ENCODE measurements around the gene SEMA3D.

SEMA3D gene

GRCh38 chr7:85075864-85076263 is 111.0 kb downstream of the SEMA3D start:
- TF ChIP-seq SUZ12 (IDR thresholded peaks at IDR 0.05; ENCODE audit: extremely low read depth, insufficient read depth, insufficient read length) (no peak), ZNF274 (IDR thresholded peaks at IDR 0.05; ENCODE audit: low read depth, low read length) (no peak), YY1 (IDR thresholded peaks at IDR 0.05; ENCODE audit: insufficient read depth, insufficient read length) (no peak)
- Histone ChIP-seq H3K9me3 (ENCODE audit: insufficient read depth, low read length) (no peaks in the 10 kb centered on the region), H3K9ac (ENCODE audit: insufficient read length, low read depth) (no peak overlapping the region), H3K4me3 (ENCODE audit: insufficient read length, low read depth) (no peak overlapping the region), H3K4me1 (ENCODE audit: insufficient read depth, insufficient read length) (no peaks in the 10 kb centered on the region), H3K27me3 (ENCODE audit: insufficient read depth, insufficient read length) (no peaks in the 10 kb centered on the region), H3K36me3 (ENCODE audit: insufficient read depth, insufficient read length, low read length) (no peaks in the 10 kb centered on the region)
- no peak for DNase-seq (ENCODE audit: low read depth, low spot score)

- TF ChIP-seq SUZ12 (IDR thresholded peaks at IDR 0.05; ENCODE audit: extremely low read depth, insufficient read depth, insufficient read length) (no peak), YY1 (IDR thresholded peaks at IDR 0.05; ENCODE audit: insufficient read depth, insufficient read length) (no peak), ZNF274 (IDR thresholded peaks at IDR 0.05; ENCODE audit: low read depth, low read length) (no peak)
- H3K36me3 ChIP-seq (ENCODE audit: insufficient read depth, insufficient read length, low read length), result no peaks in the 10 kb centered on the region
- no peak overlapping the region for H3K9ac ChIP-seq (ENCODE audit: insufficient read length, low read depth)
- no peaks in the 10 kb centered on the region for H3K9me3 ChIP-seq (ENCODE audit: insufficient read depth, low read length)
- H3K27me3 ChIP-seq (ENCODE audit: insufficient read depth, insufficient read length), result no peaks in the 10 kb centered on the region
- no peaks in the 10 kb centered on the region for H3K4me1 ChIP-seq (ENCODE audit: insufficient read depth, insufficient read length)
- no peak for DNase-seq (ENCODE audit: low read depth, low spot score)
- no peak overlapping the region for H3K4me3 ChIP-seq (ENCODE audit: insufficient read length, low read depth)
Measured at GRCh38 chr7:85074992-85075391, 111.9 kb downstream of the SEMA3D start.

- Histone ChIP-seq H3K9me3 (ENCODE audit: insufficient read depth, low read length) (no peaks in the 10 kb centered on the region), H3K36me3 (ENCODE audit: insufficient read depth, insufficient read length, low read length) (no peaks in the 10 kb centered on the region), H3K4me3 (ENCODE audit: insufficient read length, low read depth) (no peak overlapping the region), H3K27me3 (ENCODE audit: insufficient read depth, insufficient read length) (no peaks in the 10 kb centered on the region), H3K4me1 (ENCODE audit: insufficient read depth, insufficient read length) (no peaks in the 10 kb centered on the region), H3K9ac (ENCODE audit: insufficient read length, low read depth) (no peak overlapping the region)
- no peak for TF ChIP-seq YY1 (IDR thresholded peaks at IDR 0.05; ENCODE audit: insufficient read depth, insufficient read length)
- TF ChIP-seq ZNF274 (IDR thresholded peaks at IDR 0.05; ENCODE audit: low read depth, low read length), result no peak
- TF ChIP-seq SUZ12 (IDR thresholded peaks at IDR 0.05; ENCODE audit: extremely low read depth, insufficient read depth, insufficient read length), result no peak
- no peak for DNase-seq (ENCODE audit: low read depth, low spot score)
Measured at GRCh38 chr7:85074016-85074415, 112.8 kb downstream of the SEMA3D start.

- H3K9me3 ChIP-seq (ENCODE audit: insufficient read depth, low read length), result no peaks in the 10 kb centered on the region
- no peaks in the 10 kb centered on the region for H3K27me3 ChIP-seq (ENCODE audit: insufficient read depth, insufficient read length)
- DNase-seq (ENCODE audit: low read depth, low spot score), result no peak
- no peaks in the 10 kb centered on the region for H3K4me1 ChIP-seq (ENCODE audit: insufficient read depth, insufficient read length)
- no peak for TF ChIP-seq YY1 (IDR thresholded peaks at IDR 0.05; ENCODE audit: insufficient read depth, insufficient read length)
- TF ChIP-seq ZNF274 (IDR thresholded peaks at IDR 0.05; ENCODE audit: low read depth, low read length), result no peak
- TF ChIP-seq SUZ12 (IDR thresholded peaks at IDR 0.05; ENCODE audit: extremely low read depth, insufficient read depth, insufficient read length), result no peak
- no peak overlapping the region for H3K9ac ChIP-seq (ENCODE audit: insufficient read length, low read depth)
- H3K36me3 ChIP-seq (ENCODE audit: insufficient read depth, insufficient read length, low read length), result no peaks in the 10 kb centered on the region
- H3K4me3 ChIP-seq (ENCODE audit: insufficient read length, low read depth), result no peak overlapping the region
Measured at GRCh38 chr7:85070967-85071628, 115.8 kb downstream of the SEMA3D start.

- H3K9me3 ChIP-seq (ENCODE audit: insufficient read depth, low read length), result no peaks in the 10 kb centered on the region
- DNase-seq (ENCODE audit: low read depth, low spot score), result no peak
- TF ChIP-seq SUZ12 (IDR thresholded peaks at IDR 0.05; ENCODE audit: extremely low read depth, insufficient read depth, insufficient read length), result no peak
- TF ChIP-seq ZNF274 (IDR thresholded peaks at IDR 0.05; ENCODE audit: low read depth, low read length), result no peak
- no peak for TF ChIP-seq YY1 (IDR thresholded peaks at IDR 0.05; ENCODE audit: insufficient read depth, insufficient read length)
Measured at GRCh38 chr7:85068799-85069198, 118.1 kb downstream of the SEMA3D start.

GRCh38 chr7:85067371-85067770 is 119.5 kb downstream of the SEMA3D start:
- TF ChIP-seq SUZ12 (IDR thresholded peaks at IDR 0.05; ENCODE audit: extremely low read depth, insufficient read depth, insufficient read length), result no peak
- Histone ChIP-seq H3K36me3 (ENCODE audit: insufficient read depth, insufficient read length, low read length) (no peaks in the 10 kb centered on the region), H3K27me3 (ENCODE audit: insufficient read depth, insufficient read length) (no peaks in the 10 kb centered on the region), H3K9me3 (ENCODE audit: insufficient read depth, low read length) (no peaks in the 10 kb centered on the region), H3K4me3 (ENCODE audit: insufficient read length, low read depth) (no peak overlapping the region), H3K9ac (ENCODE audit: insufficient read length, low read depth) (no peak overlapping the region), H3K4me1 (ENCODE audit: insufficient read depth, insufficient read length) (no peaks in the 10 kb centered on the region)
- no peak for DNase-seq (ENCODE audit: low read depth, low spot score)

More at GRCh38 chr7:85068799-85069198, 118.1 kb downstream of the SEMA3D start:
- no peak overlapping the region for H3K9ac ChIP-seq (ENCODE audit: insufficient read length, low read depth)
- H3K36me3 ChIP-seq (ENCODE audit: insufficient read depth, insufficient read length, low read length), result no peaks in the 10 kb centered on the region
- no peaks in the 10 kb centered on the region for H3K27me3 ChIP-seq (ENCODE audit: insufficient read depth, insufficient read length)
- H3K4me1 ChIP-seq (ENCODE audit: insufficient read depth, insufficient read length), result no peaks in the 10 kb centered on the region
- H3K4me3 ChIP-seq (ENCODE audit: insufficient read length, low read depth), result no peak overlapping the region

- Histone ChIP-seq H3K9me3 (ENCODE audit: insufficient read depth, low read length) (no peaks in the 10 kb centered on the region), H3K4me3 (ENCODE audit: insufficient read length, low read depth) (no peak overlapping the region), H3K4me1 (ENCODE audit: insufficient read depth, insufficient read length) (no peaks in the 10 kb centered on the region), H3K27me3 (ENCODE audit: insufficient read depth, insufficient read length) (no peaks in the 10 kb centered on the region), H3K36me3 (ENCODE audit: insufficient read depth, insufficient read length, low read length) (no peaks in the 10 kb centered on the region), H3K9ac (ENCODE audit: insufficient read length, low read depth) (no peak overlapping the region)
- TF ChIP-seq YY1 (IDR thresholded peaks at IDR 0.05; ENCODE audit: insufficient read depth, insufficient read length) (no peak), SUZ12 (IDR thresholded peaks at IDR 0.05; ENCODE audit: extremely low read depth, insufficient read depth, insufficient read length) (no peak), ZNF274 (IDR thresholded peaks at IDR 0.05; ENCODE audit: low read depth, low read length) (no peak)
- DNase-seq (ENCODE audit: low read depth, low spot score), result no peak
Measured at GRCh38 chr7:85065888-85066485, 120.9 kb downstream of the SEMA3D start.
